Measurements from ENCODE around the gene GPBAR1.

- TF ChIP-seq CTCF (conservative IDR thresholded peaks at IDR 0.05; ENCODE audit: low read depth, low read length) (no peak), EZH2 (IDR thresholded peaks at IDR 0.05; ENCODE audit: borderline replicate concordance, low read depth, low read length, poor library complexity, severe bottlenecking) (no peak)
Measured at GRCh38 chr2:218280260-218280870, 19.6 kb downstream of the GPBAR1 start.

Data from A673 (cell line).